ENCODE measurements around the gene WDR33. TPM values are rescaled to one million over a fixed set of nuclear protein-coding genes. Genes with fewer than 3 reads are reported as not detected.

WDR33 gene
- total and polyA plus RNA-seq, 2 of the 13 experiments (the other 11 are each of a cell fraction or from before 2014, with no cell fraction given), result 54.9 to 78.2 TPM

DNA sequence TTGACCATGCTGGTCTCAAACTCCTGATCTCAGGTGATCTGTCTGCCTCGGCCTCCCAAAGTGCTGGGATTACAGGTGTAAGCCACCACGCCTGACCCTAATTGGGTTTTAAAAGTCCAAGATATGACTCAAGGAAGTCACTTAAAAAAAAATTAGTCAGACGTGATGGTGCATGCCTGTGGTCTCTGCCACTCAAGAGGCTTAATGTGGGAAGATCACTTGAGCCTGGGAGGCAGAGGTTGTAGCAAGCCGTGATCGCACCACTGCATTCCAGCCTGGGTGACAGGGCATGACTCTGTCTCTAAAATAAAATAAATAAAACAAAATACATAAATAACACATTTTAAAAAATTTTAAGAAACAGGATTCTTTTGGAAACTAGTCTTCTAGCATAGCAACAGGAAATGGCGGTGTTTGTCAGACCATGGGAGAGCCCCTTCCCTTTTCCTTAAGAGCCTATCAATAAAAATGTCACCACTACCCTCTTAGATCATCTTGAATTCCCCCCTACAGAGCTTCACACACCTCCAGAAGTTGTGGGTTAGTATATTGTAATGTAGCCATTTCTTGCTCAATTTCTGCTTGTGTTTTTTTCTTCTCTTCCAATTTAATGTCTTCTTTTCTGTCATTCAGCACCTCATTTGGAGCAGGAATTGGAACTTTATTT lies 89.5 kb downstream of the WDR33 start (continued):
- TF ChIP-seq, protein P1, sequence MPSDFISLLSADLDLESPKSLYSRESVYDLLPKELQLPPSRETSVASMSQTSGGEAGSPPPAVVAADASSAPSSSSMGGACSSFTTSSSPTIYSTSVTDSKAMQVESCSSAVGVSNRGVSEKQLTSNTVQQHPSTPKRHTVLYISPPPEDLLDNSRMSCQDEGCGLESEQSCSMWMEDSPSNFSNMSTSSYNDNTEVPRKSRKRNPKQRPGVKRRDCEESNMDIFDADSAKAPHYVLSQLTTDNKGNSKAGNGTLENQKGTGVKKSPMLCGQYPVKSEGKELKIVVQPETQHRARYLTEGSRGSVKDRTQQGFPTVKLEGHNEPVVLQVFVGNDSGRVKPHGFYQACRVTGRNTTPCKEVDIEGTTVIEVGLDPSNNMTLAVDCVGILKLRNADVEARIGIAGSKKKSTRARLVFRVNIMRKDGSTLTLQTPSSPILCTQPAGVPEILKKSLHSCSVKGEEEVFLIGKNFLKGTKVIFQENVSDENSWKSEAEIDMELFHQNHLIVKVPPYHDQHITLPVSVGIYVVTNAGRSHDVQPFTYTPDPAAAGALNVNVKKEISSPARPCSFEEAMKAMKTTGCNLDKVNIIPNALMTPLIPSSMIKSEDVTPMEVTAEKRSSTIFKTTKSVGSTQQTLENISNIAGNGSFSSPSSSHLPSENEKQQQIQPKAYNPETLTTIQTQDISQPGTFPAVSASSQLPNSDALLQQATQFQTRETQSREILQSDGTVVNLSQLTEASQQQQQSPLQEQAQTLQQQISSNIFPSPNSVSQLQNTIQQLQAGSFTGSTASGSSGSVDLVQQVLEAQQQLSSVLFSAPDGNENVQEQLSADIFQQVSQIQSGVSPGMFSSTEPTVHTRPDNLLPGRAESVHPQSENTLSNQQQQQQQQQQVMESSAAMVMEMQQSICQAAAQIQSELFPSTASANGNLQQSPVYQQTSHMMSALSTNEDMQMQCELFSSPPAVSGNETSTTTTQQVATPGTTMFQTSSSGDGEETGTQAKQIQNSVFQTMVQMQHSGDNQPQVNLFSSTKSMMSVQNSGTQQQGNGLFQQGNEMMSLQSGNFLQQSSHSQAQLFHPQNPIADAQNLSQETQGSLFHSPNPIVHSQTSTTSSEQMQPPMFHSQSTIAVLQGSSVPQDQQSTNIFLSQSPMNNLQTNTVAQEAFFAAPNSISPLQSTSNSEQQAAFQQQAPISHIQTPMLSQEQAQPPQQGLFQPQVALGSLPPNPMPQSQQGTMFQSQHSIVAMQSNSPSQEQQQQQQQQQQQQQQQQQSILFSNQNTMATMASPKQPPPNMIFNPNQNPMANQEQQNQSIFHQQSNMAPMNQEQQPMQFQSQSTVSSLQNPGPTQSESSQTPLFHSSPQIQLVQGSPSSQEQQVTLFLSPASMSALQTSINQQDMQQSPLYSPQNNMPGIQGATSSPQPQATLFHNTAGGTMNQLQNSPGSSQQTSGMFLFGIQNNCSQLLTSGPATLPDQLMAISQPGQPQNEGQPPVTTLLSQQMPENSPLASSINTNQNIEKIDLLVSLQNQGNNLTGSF (CRISPR knock-in tag; IDR thresholded peaks at IDR 0.05), result no peak
- TF ChIP-seq NAIF1 (CRISPR knock-in tag; IDR thresholded peaks at IDR 0.05; ENCODE audit: borderline replicate concordance) (no peak), RARA (CRISPR knock-in tag; IDR thresholded peaks at IDR 0.05) (no peak), POGZ (CRISPR knock-in tag; IDR thresholded peaks at IDR 0.05) (no peak), ZBTB3 (CRISPR knock-in tag; IDR thresholded peaks at IDR 0.05; ENCODE audit: borderline replicate concordance, low read depth) (no peak)
- TF ChIP-seq, protein P2, sequence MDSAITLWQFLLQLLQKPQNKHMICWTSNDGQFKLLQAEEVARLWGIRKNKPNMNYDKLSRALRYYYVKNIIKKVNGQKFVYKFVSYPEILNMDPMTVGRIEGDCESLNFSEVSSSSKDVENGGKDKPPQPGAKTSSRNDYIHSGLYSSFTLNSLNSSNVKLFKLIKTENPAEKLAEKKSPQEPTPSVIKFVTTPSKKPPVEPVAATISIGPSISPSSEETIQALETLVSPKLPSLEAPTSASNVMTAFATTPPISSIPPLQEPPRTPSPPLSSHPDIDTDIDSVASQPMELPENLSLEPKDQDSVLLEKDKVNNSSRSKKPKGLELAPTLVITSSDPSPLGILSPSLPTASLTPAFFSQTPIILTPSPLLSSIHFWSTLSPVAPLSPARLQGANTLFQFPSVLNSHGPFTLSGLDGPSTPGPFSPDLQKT (CRISPR knock-in tag; IDR thresholded peaks at IDR 0.05; ENCODE audit: borderline replicate concordance), result no peak
- TF ChIP-seq, protein P3, sequence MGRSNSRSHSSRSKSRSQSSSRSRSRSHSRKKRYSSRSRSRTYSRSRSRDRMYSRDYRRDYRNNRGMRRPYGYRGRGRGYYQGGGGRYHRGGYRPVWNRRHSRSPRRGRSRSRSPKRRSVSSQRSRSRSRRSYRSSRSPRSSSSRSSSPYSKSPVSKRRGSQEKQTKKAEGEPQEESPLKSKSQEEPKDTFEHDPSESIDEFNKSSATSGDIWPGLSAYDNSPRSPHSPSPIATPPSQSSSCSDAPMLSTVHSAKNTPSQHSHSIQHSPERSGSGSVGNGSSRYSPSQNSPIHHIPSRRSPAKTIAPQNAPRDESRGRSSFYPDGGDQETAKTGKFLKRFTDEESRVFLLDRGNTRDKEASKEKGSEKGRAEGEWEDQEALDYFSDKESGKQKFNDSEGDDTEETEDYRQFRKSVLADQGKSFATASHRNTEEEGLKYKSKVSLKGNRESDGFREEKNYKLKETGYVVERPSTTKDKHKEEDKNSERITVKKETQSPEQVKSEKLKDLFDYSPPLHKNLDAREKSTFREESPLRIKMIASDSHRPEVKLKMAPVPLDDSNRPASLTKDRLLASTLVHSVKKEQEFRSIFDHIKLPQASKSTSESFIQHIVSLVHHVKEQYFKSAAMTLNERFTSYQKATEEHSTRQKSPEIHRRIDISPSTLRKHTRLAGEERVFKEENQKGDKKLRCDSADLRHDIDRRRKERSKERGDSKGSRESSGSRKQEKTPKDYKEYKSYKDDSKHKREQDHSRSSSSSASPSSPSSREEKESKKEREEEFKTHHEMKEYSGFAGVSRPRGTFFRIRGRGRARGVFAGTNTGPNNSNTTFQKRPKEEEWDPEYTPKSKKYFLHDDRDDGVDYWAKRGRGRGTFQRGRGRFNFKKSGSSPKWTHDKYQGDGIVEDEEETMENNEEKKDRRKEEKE (IDR thresholded peaks at IDR 0.05), result no peak
